22Rv1 (cell line): Measurements from ENCODE around the gene EFNA2.

Experiments
- ZFX ChIP-seq: fragments of 450-650 bp; IDR thresholded peaks from 2 replicates; pipeline ENCODE4 v1.6.1; 2017; ENCODE audit warnings: antibody characterized with exemption, borderline replicate concordance
- TF ChIP-seq, protein P1 (sequence below): fragments of 450-650 bp; IDR thresholded peaks from 2 replicates; pipeline ENCODE4 v1.5.1; 2017; ENCODE audit warnings: mild to moderate bottlenecking

- TF ChIP-seq, protein P1, sequence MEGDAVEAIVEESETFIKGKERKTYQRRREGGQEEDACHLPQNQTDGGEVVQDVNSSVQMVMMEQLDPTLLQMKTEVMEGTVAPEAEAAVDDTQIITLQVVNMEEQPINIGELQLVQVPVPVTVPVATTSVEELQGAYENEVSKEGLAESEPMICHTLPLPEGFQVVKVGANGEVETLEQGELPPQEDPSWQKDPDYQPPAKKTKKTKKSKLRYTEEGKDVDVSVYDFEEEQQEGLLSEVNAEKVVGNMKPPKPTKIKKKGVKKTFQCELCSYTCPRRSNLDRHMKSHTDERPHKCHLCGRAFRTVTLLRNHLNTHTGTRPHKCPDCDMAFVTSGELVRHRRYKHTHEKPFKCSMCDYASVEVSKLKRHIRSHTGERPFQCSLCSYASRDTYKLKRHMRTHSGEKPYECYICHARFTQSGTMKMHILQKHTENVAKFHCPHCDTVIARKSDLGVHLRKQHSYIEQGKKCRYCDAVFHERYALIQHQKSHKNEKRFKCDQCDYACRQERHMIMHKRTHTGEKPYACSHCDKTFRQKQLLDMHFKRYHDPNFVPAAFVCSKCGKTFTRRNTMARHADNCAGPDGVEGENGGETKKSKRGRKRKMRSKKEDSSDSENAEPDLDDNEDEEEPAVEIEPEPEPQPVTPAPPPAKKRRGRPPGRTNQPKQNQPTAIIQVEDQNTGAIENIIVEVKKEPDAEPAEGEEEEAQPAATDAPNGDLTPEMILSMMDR, result no peak
- TF ChIP-seq ZFX, result no peak
Observed at GRCh38 chr19:1295169-1296012, 9.7 kb downstream of the EFNA2 start.
